HG03196 (cell line): Measurements from ENCODE around the gene SLC22A15.
A peak's percentile ranks its signal among the peaks of the same experiment; 100 is the strongest.
"Not testable (repeated sequence)": the region's sequence is repeated elsewhere in the genome, so short reads cannot be mapped to it uniquely, and the experiment has no call there.

Experiments
- ATAC-seq: cut with Tn5 transposase; IDR thresholded peaks from one replicate; pipeline ENCODE4 v1.9.1; 2021; ENCODE audit not compliant: unreplicated experiment

Gene SLC22A15

GRCh38 chr1:115980998-115981993, 5.0 kb downstream of the SLC22A15 start:
- no peak for ATAC-seq

GRCh38 chr1:115982400-115982799, 6.1 kb downstream of the SLC22A15 start:
- no peak for ATAC-seq

- ATAC-seq, result no peak
Measured at GRCh38 chr1:115983584-115983983, 7.3 kb downstream of the SLC22A15 start.

- no peak for ATAC-seq
Measured at GRCh38 chr1:115987623-115988022, 11.3 kb downstream of the SLC22A15 start.

- no peak for ATAC-seq
Measured at GRCh38 chr1:115988953-115989352, 12.6 kb downstream of the SLC22A15 start.

- no peak for ATAC-seq
Measured at GRCh38 chr1:115989699-115990098, 13.4 kb downstream of the SLC22A15 start.

GRCh38 chr1:115991909-115992308, 15.6 kb downstream of the SLC22A15 start:
- no peak for ATAC-seq

GRCh38 chr1:115997921-115998320, 21.6 kb downstream of the SLC22A15 start:
- ATAC-seq, result not testable (repeated sequence)

GRCh38 chr1:116001739-116002487, 25.6 kb downstream of the SLC22A15 start:
- ATAC-seq, result no peak

- ATAC-seq, result no peak
Measured at GRCh38 chr1:116002781-116003420, 26.6 kb downstream of the SLC22A15 start.

GRCh38 chr1:116003823-116004222, 27.5 kb downstream of the SLC22A15 start:
- no peak for ATAC-seq

- peak; percentile 90 for ATAC-seq
Measured at GRCh38 chr1:116006486-116006964, 30.2 kb downstream of the SLC22A15 start.

- ATAC-seq, result no peak
Measured at GRCh38 chr1:116008656-116009390, 32.5 kb downstream of the SLC22A15 start.

GRCh38 chr1:116012716-116013115, 36.4 kb downstream of the SLC22A15 start:
- no peak for ATAC-seq

- ATAC-seq, result no peak
Measured at GRCh38 chr1:116015679-116016078, 39.4 kb downstream of the SLC22A15 start.

GRCh38 chr1:116018007-116018406, 41.7 kb downstream of the SLC22A15 start:
- no peak for ATAC-seq

- ATAC-seq, result no peak
Measured at GRCh38 chr1:116019653-116020253, 43.4 kb downstream of the SLC22A15 start.

- ATAC-seq, result peak; percentile 65
Measured at GRCh38 chr1:116020668-116021272, 44.5 kb downstream of the SLC22A15 start.

- ATAC-seq, result no peak
Measured at GRCh38 chr1:116024626-116025025, 48.3 kb downstream of the SLC22A15 start.

- ATAC-seq, result no peak
Measured at GRCh38 chr1:116026631-116027030, 50.3 kb downstream of the SLC22A15 start.
